Lower leg skin (tissue), 3 donors: ENCODE measurements around the gene ARMC5.

Experiments used
- POLR2A ChIP-seq, 2 donors: fragments of 450-650 bp; IDR thresholded peaks; one replicate each; pipeline ENCODE4 v1.6.1; 2016 to 2017; ENCODE audit warnings: antibody characterized with exemption in 2 of 2, mild to moderate bottlenecking in 1 of 2, moderate library complexity in 1 of 2
- TF ChIP-seq, protein P1 (sequence below), 3 donors: fragments of 450-650 bp; IDR thresholded peaks; one replicate each; pipeline ENCODE4 v1.5.1; 2016; ENCODE audit warnings: antibody characterized with exemption in 3 of 3, mild to moderate bottlenecking in 3 of 3, moderate library complexity in 2 of 3

DNA sequence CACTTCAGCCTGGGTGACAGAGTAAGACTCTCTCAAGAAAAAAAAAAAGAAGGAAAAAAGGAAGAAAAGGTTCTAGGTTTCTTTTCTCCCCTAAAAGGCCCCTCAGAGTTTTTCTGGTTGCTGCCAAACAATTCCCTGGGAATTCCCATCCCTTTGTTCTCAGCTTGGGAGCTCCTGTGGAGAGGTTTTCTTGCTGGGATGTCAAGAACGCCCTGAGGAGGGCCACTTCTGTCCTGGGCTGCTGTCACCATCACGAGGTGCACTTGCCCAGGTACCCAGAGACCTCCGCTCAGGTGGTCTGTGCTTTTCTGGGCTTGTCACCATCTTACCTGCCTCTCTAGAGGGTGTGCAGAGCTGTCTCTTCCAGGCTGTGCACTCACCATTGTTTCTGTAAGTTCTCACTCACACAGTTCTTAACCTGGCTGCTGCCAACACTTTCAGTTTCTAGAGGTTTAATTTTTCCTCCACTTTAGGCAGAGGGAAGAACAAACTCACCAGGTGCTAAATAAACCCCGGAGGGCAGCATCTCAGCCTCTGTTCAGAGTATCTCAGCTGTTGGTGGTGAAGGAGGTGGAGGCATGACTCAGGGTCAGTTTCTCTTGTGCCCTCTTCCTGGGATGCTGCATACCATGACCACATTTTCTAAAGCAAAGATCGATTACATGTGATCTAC lies 28.8 kb upstream of the ARMC5 start:
- TF ChIP-seq, protein P1, sequence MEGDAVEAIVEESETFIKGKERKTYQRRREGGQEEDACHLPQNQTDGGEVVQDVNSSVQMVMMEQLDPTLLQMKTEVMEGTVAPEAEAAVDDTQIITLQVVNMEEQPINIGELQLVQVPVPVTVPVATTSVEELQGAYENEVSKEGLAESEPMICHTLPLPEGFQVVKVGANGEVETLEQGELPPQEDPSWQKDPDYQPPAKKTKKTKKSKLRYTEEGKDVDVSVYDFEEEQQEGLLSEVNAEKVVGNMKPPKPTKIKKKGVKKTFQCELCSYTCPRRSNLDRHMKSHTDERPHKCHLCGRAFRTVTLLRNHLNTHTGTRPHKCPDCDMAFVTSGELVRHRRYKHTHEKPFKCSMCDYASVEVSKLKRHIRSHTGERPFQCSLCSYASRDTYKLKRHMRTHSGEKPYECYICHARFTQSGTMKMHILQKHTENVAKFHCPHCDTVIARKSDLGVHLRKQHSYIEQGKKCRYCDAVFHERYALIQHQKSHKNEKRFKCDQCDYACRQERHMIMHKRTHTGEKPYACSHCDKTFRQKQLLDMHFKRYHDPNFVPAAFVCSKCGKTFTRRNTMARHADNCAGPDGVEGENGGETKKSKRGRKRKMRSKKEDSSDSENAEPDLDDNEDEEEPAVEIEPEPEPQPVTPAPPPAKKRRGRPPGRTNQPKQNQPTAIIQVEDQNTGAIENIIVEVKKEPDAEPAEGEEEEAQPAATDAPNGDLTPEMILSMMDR (IDR thresholded peaks at IDR 0.05), result no peak
- no peak for TF ChIP-seq POLR2A (IDR thresholded peaks at IDR 0.05)
